SIG-M5 treated with dmso at 0.1 percent for 504 hours (cell line): ENCODE data around the gene HELZ2.

Experiments
- DNase-seq: peaks from one replicate; lab custom pipeline; 2025; ENCODE audit not compliant: unreplicated experiment; lab: John Stamatoyannopoulos, UW

HELZ2 gene

DNA sequence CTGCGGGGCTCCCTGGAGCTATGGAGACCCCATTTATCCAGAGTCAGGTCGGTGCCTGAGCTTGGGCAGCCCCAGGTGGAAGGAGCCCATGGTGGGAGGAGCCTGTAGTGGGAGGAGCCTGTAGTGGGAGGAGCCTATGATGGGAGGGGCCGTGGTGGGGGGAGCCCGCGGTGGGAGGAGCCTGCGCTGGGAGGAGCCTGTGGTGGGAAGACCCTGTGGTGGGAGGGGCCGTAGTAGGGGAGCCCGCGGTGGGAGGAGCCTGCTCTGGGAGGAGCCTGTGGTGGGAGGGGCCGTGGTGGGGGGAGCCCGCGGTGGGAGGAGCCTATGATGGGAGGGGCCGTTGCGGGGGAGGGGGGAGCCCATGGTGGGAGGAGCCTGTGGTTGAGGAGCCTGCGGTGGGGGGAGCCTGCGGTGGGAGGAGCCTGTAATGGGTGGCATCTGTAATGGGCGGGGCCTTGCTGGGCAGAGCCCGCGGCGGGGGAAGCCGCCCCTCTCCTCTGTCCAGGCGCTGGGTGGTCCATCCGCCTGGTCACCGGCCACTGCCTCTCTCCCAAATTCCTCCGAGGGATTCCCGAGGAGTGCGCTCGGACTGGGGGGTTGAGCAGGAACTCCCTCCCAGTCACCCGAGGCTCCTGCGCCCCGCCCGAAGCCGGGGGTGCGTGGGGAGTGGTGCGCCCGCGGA, 20.6 kb downstream of the HELZ2 start:
- peak; percentile 34 for DNase-seq

DNA sequence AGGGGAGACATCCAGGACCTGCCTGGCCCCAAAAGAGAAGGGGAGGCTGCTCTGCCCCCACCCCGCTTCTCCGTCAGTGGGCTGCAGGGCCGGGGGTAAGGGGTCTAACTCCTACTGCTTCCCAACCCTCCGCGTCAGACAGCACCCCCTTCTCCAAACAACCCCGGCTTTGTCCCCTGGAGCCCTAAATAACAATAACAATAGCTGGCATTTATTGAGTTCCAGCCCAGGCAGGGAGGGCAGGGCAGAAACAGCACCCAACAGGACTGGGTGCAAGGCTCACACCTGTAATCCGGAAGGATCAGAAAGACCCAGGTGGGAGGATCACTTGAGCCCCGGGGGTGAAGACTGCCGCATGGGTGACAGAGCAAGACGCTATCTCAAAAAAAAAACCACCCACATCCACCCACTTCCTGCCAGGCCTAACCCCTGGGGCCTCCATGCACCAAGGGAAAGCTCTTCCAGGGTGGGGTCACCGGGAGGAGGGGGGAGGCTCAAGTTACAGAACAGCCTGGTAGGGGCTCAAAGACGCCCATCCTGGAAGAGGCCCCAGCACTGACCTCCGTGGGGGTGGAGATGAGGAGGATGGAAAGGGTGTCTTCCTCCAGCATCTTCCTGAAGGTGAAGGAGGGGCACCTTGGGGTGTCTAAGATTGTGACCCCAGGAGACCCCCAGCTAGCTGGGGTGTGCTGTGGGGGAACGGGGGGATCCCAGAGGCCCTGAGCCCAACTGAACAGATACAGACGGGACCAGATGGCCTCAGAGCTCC, 21.4 kb downstream of the HELZ2 start:
- no peak for DNase-seq

DNA sequence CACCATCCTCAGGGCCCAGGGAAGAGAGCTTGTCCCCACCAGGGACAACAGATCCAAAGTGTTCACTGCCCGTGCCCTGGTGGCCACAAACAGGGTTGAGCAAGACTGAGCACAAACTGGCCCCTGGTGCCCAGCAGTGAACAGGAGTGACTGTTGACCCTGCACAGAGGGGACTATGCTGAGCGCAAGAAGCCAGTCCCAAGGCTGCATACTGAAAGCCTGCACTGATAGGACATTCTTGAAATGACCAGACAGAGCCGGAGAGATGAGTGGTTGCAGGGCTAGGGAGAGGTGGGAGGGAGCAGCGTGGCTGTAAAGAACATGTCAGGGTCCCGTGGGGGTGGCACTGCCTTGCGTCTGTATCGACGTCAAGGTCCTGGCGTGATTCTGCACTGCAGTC, 23.0 kb downstream of the HELZ2 start:
- DNase-seq, result no peak

DNA sequence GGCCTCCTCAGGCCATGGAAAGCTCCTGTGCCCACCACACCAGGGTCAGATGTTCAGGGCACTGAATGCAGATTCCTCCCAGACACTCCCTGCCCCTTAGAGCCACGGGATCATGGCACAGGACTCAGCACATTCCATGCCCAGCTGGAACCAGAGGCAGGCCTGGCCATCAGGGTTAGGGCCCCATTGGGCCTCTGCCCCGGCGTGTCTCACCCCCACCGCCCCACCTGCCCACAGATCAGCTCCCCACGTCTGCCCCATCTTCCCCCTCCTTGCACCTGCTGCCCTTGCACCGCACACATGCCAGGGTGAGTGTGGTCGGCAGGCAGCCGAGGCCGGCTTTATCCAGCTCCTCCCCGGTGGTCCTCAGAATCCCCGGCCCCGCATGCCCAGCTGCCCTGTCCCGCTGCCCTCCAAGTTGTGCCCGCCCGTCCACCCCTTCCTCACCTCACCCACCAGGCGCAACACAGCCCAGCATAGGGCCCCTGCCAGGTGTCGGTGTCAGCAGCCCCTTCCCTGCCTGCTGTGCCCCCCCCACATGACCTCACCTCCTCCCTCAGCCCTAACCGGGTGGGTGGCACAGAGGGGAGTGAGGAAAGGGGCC, 24.3 kb downstream of the HELZ2 start:
- no peak for DNase-seq

DNA sequence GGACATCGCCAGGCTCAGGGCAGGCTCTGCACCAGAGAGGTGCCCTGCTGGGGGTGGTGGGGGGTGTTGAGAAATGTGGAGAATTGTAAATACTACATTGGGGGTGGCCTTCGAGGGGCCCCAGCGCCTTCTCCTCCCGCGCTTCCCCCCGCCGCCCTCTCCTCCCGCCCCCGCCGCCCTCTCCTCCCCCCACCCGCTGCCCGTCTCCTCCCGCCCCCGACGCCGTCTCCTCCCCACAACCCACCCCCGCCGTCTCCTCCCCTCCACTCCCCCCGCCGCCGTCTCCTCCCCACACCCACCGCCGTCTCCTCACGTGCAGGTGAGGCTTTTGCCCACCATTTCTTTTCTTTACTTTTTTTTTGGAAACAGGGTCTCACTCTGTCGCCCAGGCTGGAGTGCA, 25.0 kb downstream of the HELZ2 start:
- no peak for DNase-seq

DNA sequence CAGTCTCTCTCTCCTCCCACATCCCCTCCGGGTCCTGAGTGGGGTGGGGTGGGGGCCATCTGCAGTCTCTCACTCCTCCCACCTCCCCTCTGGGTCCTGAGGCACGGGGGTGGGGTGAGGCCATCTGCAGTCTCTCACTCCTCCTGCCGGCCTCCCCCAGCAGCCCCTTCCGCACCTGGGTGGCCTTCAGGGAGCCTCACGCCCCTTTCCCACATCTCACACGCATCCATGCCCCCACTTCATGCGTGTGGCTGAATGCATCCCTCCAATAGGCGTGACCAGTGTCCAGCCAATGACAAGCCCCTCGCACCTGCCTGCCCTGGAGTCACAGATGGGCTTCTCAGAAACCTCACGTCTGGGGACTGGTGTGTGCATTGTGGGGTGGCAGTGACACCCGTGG, 25.5 kb downstream of the HELZ2 start:
- DNase-seq, result no peak

DNA sequence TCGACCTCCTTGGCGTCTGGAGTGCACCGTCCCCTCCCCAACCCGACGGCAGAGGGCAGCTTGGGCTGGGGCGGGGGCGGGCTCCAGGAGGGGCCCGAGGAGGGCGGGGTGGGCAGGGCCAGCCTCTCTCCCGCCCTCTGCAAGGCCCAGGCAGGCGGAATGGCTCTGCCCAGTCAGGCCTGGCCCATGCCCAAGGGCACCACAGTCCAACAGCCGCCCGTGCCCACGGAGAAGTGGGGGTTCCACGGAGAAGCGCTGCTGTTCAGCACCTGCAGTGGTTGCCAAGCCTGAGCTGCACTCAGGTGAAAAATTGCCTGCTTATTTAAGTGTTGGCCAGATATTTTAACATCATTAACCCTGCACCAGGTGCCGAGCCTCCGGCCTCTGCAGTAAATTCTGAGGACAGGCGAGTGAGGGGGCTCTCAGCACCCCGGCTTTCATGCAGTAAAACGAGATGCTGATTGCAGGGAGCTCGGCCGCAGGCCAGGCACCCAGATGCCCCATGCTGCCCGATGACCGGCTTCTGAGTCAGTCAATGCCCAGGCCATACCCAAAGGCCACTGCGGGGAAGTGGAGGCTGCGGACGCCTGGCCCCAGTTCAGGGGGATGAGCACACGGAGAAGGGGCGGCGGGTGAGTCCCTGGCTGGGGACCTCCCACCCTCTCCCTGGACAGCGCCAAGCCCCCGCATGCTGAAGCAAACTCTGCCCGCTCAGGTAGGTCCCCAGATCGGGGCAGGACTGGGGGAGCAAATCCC, 26.1 kb downstream of the HELZ2 start, which contains the start of gene SRMS:
SRMS (minus strand) TSS at position 25 of the 756 bp plus-strand sequence. CDS start 286 bp downstream, outside the sequence.
- DNase-seq, result no peak

DNA sequence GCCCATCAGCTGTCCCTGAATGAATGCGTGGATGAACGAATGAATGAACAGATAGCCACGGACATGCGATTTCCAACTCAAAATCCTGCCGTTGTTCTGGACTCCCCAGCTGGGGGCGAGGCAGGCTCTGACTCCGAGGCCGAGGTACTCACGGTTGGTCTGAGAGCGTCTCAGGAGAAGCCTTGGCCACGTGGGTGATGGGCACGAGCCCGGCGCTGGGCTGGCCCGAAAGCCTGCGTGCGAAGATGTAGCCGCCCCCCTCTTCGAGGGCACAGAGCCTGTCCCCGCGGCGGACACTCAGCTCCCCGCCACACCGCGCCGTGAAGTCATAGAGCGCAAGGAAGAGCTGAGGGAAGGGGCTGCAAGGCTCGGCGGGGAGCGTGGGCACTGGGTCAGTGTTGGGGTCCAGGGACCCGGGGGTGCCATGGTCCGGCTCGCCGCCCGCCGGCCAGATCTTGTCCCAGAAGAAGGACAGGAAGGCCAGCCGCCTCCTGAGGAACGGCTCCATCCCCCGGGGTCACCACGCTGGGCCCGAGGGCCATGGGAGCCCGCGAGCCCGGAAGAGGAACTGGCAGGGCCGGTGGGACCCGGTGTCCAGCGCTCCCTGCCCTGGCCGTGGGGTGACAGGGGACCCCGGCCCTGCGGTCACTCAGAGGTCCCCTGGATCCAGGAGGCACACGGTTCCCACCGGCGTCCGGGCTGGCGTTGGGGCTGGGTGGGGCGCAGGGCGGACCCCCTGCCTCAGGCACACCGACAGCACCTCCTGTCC, 26.9 kb downstream of the HELZ2 start:
- DNase-seq, result no peak

DNA sequence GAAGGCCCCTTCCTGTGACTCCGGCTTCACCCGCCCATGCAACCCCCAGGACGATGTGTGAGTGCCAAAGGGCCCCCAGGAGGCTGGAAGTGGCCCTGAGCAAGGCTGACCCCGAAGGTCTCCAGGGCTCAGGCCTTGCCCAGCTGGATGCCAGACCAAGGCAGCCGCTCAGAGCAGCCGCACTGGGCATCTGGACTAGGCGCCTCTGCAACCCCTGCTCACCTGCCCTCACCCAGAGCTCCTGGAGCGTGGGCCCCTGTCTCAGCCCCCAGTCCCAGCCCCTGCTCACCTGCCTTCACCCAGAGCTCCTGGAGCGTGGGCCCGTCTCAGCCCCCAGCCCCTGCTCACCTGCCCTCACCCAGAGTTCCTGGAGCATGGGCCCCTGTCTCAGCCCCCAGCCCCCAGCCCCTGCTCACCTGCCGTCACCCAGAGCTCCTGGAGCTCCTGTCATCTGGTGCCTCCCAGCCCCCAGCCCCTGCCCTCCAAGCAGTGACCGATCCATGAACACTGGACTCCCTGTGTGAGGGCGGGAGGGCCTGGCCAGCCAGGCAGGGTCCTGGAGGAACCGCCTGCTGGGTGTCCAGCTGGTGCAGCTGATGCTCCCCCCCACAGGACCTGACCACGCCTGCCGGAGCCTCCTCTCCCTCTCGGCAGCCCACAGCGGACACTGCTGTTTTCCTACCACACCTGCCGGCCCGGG, 27.6 kb downstream of the HELZ2 start:
- no peak for DNase-seq

DNA sequence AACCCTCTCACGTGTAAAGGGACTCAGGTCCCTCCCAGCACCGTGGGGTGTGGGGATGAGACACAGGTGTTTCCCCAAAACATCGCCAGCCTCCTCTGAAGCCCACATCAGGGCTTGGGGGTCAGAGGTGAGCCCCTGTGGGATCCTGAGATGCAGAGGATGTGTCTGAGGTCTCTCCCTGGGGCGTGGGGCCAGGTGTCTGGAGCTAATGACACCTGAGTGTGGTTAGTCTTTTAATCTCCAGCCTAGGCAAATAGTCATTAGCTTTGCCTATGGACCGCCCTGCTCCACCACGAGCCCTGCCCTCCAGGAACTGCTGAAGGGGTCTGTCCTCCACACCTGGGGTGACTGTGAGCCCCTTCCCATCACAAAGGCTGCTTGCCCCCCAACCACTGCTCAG, 28.2 kb downstream of the HELZ2 start:
- no peak for DNase-seq

DNA sequence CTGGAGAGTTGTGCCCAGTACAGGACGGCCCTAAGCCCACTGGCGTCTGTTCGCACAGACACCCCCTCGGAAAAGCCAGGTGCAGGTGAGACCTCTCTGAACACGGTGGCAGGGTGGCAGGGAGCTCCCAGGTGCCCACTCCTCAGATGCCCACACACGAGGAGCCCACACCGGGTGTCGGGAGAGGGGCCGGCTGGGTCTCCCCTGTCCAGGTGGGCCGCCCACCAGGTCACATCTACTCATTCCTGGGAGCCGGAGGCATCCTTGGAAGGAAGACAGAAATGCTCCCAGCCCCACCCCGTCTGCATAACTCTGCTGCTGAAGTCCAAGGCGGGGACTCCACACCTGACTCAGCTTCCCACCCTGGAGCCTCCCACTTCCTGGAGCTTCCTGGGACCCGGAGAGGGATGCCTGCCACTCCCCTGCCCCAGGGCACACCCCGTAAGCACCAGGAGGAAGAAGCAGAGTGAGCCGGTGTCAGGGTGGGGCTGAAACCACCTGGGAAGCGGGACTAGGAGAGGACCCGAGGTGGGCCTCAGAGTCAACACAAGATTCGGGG, 29.0 kb downstream of the HELZ2 start:
- DNase-seq, result peak; percentile 46

DNA sequence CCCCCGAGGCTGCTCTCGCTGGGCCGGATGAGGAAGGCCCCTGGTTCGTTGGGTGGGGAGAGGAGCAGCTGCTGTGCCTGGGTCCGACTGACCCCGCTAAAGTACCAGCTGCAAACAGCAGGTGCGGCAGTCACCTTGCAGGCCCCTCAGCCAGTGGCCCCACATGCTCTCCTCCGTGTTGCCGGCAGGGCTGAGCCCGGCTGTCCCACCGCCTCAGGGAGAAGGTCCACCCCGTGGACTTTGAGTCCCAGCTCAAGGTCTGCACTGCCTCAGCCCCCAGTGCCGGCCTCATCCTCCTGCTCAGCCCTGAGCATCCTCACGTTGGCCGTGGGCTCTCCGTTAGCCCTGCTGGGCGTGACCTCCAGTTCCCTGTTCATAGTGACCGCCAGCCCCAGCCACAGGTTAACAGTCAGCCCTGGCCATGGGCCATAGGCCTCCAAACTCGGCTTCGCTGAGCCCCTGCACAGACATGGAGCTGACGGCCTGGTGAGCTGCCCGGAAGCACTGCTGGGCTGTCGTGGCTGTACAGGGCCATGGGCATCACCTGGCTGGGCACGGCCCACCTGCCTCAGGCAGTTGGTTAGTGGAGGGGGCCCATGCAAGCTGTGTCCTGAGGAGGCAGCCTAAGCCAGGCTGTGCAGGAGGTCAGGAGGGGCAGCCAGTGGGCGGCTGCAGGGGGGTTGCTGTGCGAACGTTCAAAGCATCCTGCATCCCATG, 29.6 kb downstream of the HELZ2 start:
- DNase-seq, result no peak

DNA sequence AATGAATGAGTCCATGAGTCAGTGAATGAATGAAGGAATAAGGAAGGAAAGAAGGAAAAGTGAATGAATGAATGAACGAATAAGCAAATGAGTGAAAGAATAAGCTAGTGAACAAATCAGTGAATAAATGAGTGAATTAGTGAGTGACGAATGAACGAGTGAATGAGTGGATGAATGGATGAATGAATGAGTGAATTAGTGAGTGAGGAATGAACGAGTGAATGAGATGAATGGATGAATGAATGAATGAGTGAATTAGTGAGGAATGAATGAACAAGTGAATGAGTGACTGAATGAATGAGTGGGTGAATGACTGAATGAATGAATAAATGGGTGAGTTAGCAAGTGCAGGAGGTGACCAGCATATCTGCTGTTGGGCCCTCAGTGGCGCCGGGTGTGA, 30.3 kb downstream of the HELZ2 start:
- DNase-seq, result no peak

DNA sequence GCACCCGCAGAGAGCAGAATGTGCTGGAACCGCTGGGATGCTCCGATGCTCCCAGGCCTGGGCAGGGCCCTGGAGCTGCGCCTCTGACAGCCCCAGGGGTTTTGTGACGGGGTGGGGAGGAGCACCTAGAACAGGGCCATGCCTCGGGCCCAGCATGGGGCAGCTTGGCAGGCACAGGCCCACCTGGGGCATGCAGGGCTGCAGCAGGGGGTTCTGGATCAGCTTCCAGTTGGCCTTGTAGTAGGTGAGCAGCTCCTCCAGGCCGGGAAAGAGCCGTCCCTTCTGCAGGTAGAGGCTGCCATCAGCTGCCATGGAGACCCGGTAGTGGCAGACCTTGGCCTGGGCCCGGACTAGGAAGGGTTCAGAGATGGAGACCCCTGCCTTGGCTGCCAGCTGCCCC, 30.9 kb downstream of the HELZ2 start:
- no peak for DNase-seq

DNA sequence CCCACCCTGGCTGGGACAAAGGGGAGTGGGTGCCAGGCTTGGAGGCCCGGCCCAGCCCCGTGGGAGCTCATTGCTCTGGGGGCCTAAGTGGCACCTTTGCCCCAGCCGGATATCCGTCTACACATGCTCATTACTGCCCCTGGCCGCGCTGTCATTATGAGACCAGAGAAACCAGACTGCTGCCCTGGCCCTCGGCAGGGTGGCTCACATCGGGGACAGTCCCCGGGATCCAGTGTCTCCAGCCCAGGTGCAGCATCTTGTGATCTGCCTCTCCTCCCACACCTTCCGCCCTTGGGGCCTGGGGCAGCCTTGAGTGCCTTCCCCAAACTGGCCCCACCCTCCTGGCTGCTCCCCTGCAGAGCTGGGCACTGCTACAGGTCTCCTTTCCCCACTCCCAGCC, 31.3 kb downstream of the HELZ2 start:
- DNase-seq, result no peak

DNA sequence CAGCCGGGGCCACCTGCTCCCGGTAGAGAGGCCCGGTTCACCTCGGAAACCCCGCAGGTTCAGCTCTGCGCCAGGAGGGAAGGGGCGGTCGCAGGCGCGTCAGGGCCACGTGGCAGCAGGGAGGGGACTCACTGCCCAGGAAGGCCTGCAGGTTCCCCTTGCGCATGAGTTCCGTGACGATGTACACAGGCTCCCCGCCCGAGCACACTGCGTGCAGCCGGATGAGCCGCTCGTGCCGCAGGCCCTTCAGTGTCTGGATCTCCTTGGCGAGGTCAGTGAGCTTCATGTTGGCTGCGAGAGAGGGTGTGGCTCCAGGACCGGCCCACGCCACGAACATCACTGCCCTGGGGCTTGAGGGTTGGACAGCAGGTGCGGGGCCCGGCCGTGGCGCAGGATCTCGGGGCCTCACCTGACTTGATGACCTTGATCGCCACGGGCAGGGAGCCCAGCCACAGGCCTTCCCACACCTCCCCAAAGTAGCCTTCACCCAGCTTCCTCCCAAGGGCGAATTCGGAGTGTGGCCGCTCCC, 31.9 kb downstream of the HELZ2 start:
- DNase-seq, result no peak

DNA sequence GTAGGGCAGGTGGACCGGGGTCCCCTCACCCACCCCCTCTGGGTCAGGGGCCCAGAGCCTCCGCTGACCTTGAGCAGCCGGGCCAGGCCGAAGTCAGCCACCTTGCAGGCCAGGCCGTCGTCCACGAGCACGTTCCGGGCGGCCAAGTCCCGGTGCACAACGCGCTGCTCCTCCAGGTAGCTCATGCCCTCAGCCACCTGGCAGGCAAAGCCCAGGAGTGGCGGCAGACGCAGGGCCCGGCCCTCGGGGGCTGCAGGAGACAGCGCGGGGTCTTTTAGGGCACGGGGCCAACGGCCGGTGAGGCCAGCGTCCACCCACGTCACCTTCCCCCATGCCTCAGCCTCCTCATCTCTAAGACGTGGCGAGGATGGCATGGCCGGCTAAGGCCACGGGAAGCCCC, 32.7 kb downstream of the HELZ2 start:
- DNase-seq, result no peak

DNA sequence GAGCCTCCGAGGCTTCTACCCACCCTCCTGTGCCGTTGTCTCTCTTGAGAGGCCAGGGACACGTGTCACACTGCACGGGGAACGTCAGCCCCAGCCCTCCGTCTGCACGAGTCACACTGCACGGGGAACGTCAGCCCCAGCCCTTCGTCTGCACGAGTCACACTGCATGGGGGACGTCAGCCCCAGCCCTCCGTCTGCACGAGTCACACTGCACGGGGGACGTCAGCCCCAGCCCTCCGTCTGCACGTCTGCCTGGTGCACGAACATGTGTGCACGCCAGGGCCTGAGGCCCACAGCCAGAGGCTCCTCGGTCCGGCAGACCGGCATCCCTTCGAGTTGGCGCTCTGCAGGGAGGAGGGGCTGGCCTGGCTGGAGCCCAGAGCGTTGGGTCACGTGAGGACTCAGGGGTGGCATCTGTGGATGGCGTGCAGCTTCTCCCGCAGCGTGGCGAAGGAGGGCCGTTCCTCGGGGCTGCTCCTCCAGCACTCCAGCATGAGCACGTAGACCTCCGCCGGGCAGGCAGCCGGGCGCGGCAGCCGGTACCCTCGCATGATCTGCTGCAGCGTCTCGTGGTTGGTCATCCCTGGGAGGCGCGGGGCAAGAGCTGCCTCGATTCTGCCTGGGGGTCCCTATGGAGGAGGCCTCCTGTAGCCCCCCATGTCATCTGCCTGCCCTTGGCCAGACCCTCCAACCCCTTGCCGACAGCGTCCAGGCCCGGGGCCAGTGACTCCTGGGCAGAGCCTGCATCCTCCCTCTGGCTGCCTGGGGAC, 33.4 kb downstream of the HELZ2 start:
- DNase-seq, result no peak
